Stomach (tissue), 4 donors: ENCODE data around the gene LSM5.

ENCODE experiments used
- CTCF ChIP-seq, 7 experiments: fragments of 450-650 bp in 4 of 7; fragments of 200-600 bp in 3 of 7; sonication (generic) in 3 of 7; IDR thresholded peaks; one replicate each; pipeline ENCODE4 v1.5.1; 2016 to 2019; ENCODE audit warnings: antibody characterized with exemption in 7 of 7, control low read depth in 2 of 7, mild to moderate bottlenecking in 1 of 7
- EP300 ChIP-seq: sonication (generic); formaldehyde crosslinking; IDR thresholded peaks from one replicate; pipeline ENCODE4 v1.6.1; 2017; ENCODE audit warnings: antibody characterized with exemption
- POLR2A ChIP-seq, 4 donors: fragments of 450-650 bp; IDR thresholded peaks; one replicate each; pipeline ENCODE4 v1.6.1; 2016; ENCODE audit warnings: antibody characterized with exemption in 4 of 4, control low read depth in 2 of 4, mild to moderate bottlenecking in 1 of 4, moderate library complexity in 1 of 4
- POLR2AphosphoS5 ChIP-seq, 3 donors: sonication (generic); formaldehyde crosslinking; IDR thresholded peaks; one replicate each; pipeline ENCODE4 v1.6.1; 2016; ENCODE audit warnings: antibody characterized with exemption in 3 of 3

- TF ChIP-seq CTCF (IDR thresholded peaks at IDR 0.05) = no peak
- TF ChIP-seq POLR2A (IDR thresholded peaks at IDR 0.05) = no peak
- no peak for TF ChIP-seq EP300
- no peak for TF ChIP-seq POLR2AphosphoS5 (IDR thresholded peaks at IDR 0.05)
Measured at GRCh38 chr7:32462451-32462850, 27.7 kb downstream of the LSM5 start.
